Activated B cell treated with CpG ODN at 0.5 μM for 24 hours (primary cell): ENCODE results near the gene SPATA16. TPM values are rescaled to one million over a fixed set of nuclear protein-coding genes. Genes with fewer than 3 reads are reported as not detected.

ENCODE experiments used
- ATAC-seq: fragments of 200-7000 bp; cut with Tn5 transposase; one replicate; pipeline ENCODE4 v1.10.0; 2021; ENCODE audit warnings: low read depth, mild to moderate bottlenecking, moderate library complexity
- CTCF ChIA-PET: fragments of 350-600 bp; sonication (Branson Sonifier 250); formaldehyde crosslinking; loops from one replicate; lab custom pipeline; 2021; ENCODE audit warnings: antibody characterized with exemption; lab: Charles Lee
- POLR2A ChIA-PET: fragments of 350-600 bp; sonication (Branson Sonifier 250); formaldehyde crosslinking; loops from one replicate; lab custom pipeline; 2021; ENCODE audit warnings: antibody characterized with exemption; lab: Charles Lee
- DNase-seq: peaks from one replicate; pipeline ENCODE4 v3.0.0; 2022
- H3K27ac Mint-ChIP-seq: one replicate; pipeline ENCODE4 v1.8.0; 2020; ENCODE audit warnings: mixed read lengths
- H3K27me3 Mint-ChIP-seq: one replicate; pipeline ENCODE4 v1.8.0; 2021; ENCODE audit warnings: mixed read lengths
- H3K36me3 Mint-ChIP-seq: one replicate; pipeline ENCODE4 v1.8.0; 2021; ENCODE audit warnings: low read depth, mixed read lengths
- H3K4me1 Mint-ChIP-seq: one replicate; pipeline ENCODE4 v1.8.0; 2021; ENCODE audit warnings: mixed read lengths
- H3K4me3 Mint-ChIP-seq: one replicate; pipeline ENCODE4 v1.8.0; 2020; ENCODE audit warnings: mild to moderate bottlenecking, mixed read lengths
- H3K9me3 Mint-ChIP-seq: one replicate; pipeline ENCODE4 v1.8.0; 2020; ENCODE audit warnings: mixed read lengths
- intact Hi-C: fragments of 100-400 bp; cut with micrococcal nuclease; formaldehyde crosslinking; loops from one replicate; pipeline ENCODE4 v1.15.1; 2024
- total RNA-seq: library from RNA; stranded (reverse); gene quantifications from 2 replicates; pipeline ENCODE4 v1.2.3, GENCODE V29; 2022
- TF ChIP-seq, protein P1 (sequence below): fragments of 200-600 bp; IDR thresholded peaks from one replicate; pipeline ENCODE4 v1.8.0; 2022; ENCODE audit warnings: antibody characterized with exemption, mild to moderate bottlenecking

Gene SPATA16
- total RNA-seq, 1 donor from 2014 or later = not detected

DNA sequence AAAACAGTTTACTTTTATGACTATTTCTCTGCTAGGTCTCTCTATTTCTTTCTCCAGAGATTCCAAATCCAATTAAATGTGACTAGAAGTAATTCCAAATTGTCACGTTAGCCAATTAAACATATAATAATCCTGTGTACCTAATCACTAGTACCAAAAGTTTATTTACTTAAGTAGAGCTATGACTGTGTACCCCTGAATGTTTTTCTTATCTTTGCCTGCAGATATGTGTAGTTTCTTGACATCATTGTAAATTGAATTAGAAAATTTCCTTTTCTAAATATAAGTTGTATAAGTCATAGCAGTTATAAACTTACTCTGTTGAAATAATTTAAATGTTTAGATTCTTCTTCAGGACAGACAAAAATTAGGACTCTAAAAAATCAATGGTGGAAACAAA is 163.3 kb downstream of the SPATA16 start:
- intact Hi-C loops = no loop called here
- ChIA-PET CTCF (no interaction called here), POLR2A (no interaction called here)
- Mint-ChIP-seq H3K36me3 (no peaks in the 10 kb centered on the region), H3K9me3 (no peaks in the 10 kb centered on the region), H3K4me1 (no peaks in the 10 kb centered on the region), H3K27me3 (no peaks in the 10 kb centered on the region), H3K4me3 (no peak overlapping the region), H3K27ac (no peak overlapping the region)
- TF ChIP-seq, protein P1, sequence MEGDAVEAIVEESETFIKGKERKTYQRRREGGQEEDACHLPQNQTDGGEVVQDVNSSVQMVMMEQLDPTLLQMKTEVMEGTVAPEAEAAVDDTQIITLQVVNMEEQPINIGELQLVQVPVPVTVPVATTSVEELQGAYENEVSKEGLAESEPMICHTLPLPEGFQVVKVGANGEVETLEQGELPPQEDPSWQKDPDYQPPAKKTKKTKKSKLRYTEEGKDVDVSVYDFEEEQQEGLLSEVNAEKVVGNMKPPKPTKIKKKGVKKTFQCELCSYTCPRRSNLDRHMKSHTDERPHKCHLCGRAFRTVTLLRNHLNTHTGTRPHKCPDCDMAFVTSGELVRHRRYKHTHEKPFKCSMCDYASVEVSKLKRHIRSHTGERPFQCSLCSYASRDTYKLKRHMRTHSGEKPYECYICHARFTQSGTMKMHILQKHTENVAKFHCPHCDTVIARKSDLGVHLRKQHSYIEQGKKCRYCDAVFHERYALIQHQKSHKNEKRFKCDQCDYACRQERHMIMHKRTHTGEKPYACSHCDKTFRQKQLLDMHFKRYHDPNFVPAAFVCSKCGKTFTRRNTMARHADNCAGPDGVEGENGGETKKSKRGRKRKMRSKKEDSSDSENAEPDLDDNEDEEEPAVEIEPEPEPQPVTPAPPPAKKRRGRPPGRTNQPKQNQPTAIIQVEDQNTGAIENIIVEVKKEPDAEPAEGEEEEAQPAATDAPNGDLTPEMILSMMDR = no peak
- no peak for DNase-seq
- ATAC-seq = no peak

DNA sequence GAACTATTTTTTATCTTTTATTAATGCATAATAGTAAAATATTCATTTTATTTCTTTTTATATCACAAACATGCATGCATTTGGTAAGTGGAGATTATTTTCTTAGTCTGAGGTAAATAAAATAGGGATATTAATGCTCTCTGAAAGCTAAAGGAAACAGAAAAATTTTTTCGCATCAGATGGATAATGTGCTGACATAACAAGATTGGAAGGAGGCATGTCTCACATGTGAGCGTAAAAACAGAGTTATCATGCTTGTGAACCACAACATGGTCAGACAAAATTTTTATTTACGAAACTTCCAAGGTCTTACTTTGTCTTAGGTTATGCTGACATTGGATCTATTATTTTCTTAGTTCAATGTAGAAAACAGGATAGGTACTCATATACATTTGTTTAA is 166.1 kb downstream of the SPATA16 start:
- ChIA-PET POLR2A (no interaction called here), CTCF (no interaction called here)
- intact Hi-C loops = no loop called here
- TF ChIP-seq, protein P1 = no peak
- Mint-ChIP-seq H3K27ac (no peak overlapping the region), H3K4me3 (no peak overlapping the region), H3K27me3 (no peaks in the 10 kb centered on the region), H3K9me3 (no peaks in the 10 kb centered on the region), H3K36me3 (no peaks in the 10 kb centered on the region), H3K4me1 (no peaks in the 10 kb centered on the region)
- ATAC-seq (no peak), DNase-seq (no peak)

DNA sequence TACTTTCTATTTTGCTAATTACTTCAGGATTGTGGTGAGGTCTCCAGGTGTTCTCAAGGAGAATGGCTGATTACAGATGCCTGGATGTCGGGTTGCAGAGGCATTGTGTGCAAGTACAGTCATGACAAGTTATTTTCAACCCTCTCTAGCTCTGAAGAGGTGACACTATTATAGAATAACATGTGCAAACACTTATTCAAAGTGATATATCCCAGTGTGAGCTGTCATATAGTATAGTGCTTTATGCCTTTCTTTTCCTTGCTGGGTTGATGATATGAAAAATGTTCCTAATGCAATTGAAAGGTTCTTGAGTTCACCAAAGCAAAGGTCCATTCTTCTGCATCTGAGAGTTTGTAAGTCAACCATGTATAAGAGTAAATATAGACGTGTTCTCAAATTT is 167.2 kb downstream of the SPATA16 start:
- ATAC-seq (no peak), DNase-seq (no peak)
- H3K27me3 Mint-ChIP-seq = no peaks in the 10 kb centered on the region
- TF ChIP-seq, protein P1 = no peak
- no peak overlapping the region for H3K27ac Mint-ChIP-seq
- H3K4me1 Mint-ChIP-seq = no peaks in the 10 kb centered on the region
- ChIA-PET POLR2A (no interaction called here), CTCF (no interaction called here)
- no peaks in the 10 kb centered on the region for H3K9me3 Mint-ChIP-seq
- no peaks in the 10 kb centered on the region for H3K36me3 Mint-ChIP-seq
- no peak overlapping the region for H3K4me3 Mint-ChIP-seq
- intact Hi-C loops = no loop called here

DNA sequence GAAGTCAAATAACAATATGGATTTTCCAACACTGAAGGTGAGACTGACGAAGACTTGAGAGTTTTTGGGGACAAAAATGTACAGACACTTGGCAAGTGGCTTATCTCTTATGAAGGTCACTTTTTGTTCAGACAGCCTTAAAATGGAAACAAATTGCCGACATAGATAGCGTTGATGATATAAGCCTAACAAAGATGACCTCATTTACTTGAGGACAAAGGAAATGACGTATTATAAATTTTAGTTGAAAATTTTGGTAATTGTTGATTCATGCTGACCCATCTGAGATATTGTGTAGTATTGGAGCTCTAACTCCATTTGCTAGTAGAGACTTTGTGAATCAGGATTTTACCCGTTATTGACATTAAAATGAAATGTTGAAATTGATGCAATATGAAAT is 168.3 kb downstream of the SPATA16 start:
- Mint-ChIP-seq H3K4me1 (no peaks in the 10 kb centered on the region), H3K27ac (no peak overlapping the region), H3K9me3 (no peaks in the 10 kb centered on the region), H3K27me3 (no peaks in the 10 kb centered on the region), H3K36me3 (no peaks in the 10 kb centered on the region), H3K4me3 (no peak overlapping the region)
- ATAC-seq (no peak), DNase-seq (no peak)
- ChIA-PET POLR2A (no interaction called here), CTCF (interaction anchor here (0.6 kb wide), 2 partner anchors 9 to 1747 kb away, joined by 3 read pairs; no protein-coding TSS in a partner anchor)
- intact Hi-C loops = no loop called here
- TF ChIP-seq, protein P1 = no peak

DNA sequence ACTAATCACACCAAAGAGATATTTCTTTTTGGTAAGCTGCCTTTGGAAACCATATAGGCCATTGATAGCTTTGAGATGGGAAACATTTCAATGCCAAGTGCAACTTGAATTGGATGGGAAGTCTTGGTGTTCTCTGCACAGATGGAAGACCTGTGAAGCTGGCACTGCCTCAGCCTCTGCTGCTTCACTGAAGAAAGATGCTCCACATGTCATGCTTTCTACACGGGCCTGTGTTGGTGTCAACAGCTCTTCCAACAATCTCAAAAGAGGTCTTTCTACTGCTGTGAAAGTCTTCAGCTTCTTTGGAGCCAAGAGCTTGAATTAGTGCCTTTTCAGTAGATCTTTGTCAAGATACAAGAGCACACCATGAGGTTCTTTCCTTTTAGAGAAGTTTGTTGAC is 169.0 kb downstream of the SPATA16 start:
- intact Hi-C loops = no loop called here
- TF ChIP-seq, protein P1 = no peak
- H3K27ac Mint-ChIP-seq = no peak overlapping the region
- ChIA-PET CTCF (no interaction called here), POLR2A (no interaction called here)
- no peaks in the 10 kb centered on the region for H3K9me3 Mint-ChIP-seq
- DNase-seq (no peak), ATAC-seq (no peak)
- no peaks in the 10 kb centered on the region for H3K36me3 Mint-ChIP-seq
- H3K4me3 Mint-ChIP-seq = no peak overlapping the region
- no peaks in the 10 kb centered on the region for H3K4me1 Mint-ChIP-seq
- H3K27me3 Mint-ChIP-seq = no peaks in the 10 kb centered on the region
